Subcutaneous adipose tissue (tissue), 4 donors: ENCODE results near the gene SYP. TPM values are rescaled to one million over a fixed set of nuclear protein-coding genes. Genes with fewer than 3 reads are reported as not detected.

Source experiments
- total RNA-seq, 4 donors: library from RNA; depleted of rRNA; stranded (reverse); fragments of >200 nt; gene quantifications; one replicate each; pipeline ENCODE4 v1.1.0, GENCODE V29; 2016
- TF ChIP-seq, protein P1 (sequence below): fragments of 450-650 bp; IDR thresholded peaks from one replicate; pipeline ENCODE4 v1.5.1; 2016; ENCODE audit warnings: low read depth, mild to moderate bottlenecking, control low read depth, antibody characterized with exemption, moderate library complexity

SYP gene
- total RNA-seq, 4 donors from 2014 or later: 0.16 to 2.4 (median 0.91) TPM

DNA sequence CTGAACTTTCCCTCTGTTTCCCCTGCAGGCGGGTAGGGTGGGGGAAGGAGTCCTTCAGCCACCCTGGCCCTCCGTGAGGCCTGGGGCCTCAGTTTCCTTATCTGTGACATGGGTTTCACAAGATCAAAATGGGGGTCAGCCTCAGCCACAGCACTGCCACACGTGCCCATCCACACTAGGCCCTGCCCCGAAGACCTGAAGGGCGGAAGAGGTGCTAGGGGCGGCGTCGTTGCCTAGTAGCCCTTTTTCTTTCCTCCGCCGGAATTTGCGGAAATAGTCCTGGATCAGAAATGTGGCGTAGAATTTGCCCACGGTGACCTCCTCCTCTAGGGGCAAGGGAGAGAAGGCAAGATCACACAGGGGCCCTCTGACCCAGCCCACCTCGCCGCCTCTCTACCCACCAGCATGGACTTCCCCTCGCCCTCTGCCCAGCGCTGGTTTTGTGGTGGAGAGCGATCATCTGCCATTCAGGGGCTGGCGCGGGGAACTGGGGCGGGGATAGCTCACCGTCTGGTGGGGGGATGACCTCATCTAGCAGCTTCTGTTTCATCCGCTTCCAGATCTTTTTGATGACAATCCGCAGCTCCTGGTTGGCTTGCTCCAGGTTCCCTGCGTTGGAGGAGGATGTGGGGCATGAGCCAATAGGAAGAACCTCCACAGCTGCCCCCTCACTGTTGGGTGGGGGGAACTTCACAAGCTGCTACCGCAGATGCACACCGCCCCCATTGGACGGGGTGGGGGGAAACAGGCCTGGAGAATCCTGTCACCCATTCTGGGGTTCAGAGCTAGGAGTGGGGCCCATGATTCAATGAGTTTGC, 9.7 kb upstream of the SYP start:
- TF ChIP-seq, protein P1, sequence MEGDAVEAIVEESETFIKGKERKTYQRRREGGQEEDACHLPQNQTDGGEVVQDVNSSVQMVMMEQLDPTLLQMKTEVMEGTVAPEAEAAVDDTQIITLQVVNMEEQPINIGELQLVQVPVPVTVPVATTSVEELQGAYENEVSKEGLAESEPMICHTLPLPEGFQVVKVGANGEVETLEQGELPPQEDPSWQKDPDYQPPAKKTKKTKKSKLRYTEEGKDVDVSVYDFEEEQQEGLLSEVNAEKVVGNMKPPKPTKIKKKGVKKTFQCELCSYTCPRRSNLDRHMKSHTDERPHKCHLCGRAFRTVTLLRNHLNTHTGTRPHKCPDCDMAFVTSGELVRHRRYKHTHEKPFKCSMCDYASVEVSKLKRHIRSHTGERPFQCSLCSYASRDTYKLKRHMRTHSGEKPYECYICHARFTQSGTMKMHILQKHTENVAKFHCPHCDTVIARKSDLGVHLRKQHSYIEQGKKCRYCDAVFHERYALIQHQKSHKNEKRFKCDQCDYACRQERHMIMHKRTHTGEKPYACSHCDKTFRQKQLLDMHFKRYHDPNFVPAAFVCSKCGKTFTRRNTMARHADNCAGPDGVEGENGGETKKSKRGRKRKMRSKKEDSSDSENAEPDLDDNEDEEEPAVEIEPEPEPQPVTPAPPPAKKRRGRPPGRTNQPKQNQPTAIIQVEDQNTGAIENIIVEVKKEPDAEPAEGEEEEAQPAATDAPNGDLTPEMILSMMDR: no peak

DNA sequence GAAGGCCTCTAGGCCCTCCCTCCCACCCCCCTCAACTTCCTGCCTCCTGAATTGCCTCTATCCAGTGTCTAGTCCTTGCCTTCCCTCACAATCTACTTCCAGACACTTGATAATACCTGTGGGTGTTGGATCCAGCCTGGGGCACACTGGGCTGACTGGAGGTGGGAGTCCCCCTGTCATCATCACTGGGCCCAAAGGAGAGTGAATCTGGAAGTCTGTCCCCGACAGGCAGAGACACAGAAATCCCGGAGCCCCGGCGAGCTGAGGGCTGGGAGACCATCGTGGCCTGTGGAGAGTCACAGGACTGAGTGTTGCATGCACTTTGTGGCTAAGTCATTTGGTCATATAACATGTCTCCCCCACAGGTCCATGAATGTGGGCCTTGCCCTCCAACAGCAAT, 8.4 kb upstream of the SYP start:
- TF ChIP-seq, protein P1: no peak

DNA sequence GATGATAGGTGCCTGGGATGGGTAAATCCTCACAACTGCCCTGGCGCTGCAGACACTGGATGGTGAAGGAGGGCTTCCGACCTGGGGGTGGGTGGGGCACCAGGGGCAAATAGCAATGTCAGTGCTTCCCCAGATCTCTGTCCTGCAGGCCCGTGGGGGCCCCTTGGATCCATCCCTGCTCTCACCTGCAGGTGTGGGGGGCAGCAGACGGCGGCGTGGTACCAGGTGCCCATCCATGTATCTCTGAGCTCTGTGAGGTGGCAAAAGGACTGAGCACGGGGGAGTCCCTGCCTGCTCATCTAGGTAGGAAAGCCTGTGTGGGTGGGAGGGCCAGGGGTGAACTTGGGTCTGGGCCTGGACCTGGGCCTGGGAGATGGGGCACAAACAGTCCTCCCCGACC, 6.5 kb upstream of the SYP start:
- TF ChIP-seq, protein P1: no peak

DNA sequence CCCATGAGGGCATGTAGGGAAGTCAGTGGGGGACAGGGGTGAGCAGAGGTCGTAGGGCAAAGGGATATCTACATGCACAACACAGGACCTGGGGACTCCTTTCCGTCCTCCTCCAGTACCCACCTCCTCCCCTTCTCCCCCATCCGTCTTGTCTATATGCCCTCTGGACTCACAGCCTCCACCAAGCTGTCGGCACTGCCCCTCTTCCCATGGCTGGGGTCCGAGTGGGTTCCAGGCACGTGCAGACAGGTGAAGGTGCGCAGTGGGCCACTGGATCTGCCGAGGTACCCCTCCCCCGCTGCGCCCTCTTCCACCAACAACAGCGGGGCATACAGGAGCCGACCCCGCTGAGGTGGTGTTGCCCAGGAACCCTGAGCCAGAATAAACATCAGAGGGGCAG, 5.5 kb upstream of the SYP start:
- TF ChIP-seq, protein P1: no peak

DNA sequence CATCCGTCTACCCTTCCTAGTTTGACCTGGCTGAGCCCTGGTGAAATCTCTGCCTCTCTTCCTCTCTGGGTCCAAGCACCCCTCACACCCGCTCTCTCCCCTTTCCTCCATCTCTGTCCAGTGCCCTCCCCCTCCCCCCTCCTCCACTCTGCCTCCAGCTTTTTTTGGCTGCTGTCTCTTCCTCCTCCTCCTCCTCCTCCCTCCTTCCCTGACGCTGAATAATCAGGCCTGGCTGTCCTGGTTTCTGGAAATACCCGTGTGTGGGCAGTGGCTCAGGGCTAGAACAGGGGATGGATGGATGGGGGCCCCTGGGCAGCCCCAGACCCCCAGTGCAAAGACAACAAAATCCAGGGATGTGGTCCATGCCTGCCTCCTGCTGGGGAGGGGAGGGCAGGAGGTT, 4.7 kb upstream of the SYP start:
- TF ChIP-seq, protein P1: no peak

DNA sequence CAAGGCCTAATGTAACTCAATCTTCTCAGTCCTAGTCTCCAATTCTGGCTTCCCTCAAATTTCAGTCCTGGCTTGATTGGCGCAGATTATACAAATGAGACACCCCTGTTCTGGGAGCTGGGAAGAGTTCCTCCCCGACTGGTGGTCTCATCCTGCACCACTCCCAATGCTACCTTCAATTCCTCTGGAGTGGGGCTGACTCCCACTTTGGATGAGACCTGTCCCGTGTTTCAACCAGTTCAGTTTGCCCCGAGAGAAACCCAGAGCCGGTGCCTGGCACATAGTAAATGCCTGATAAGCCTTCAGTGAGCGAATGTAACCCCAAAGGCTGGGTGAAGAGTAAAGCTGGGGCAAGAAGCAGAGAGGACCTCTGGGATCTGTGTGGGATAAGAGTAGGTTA, 4.0 kb upstream of the SYP start:
- TF ChIP-seq, protein P1: no peak

DNA sequence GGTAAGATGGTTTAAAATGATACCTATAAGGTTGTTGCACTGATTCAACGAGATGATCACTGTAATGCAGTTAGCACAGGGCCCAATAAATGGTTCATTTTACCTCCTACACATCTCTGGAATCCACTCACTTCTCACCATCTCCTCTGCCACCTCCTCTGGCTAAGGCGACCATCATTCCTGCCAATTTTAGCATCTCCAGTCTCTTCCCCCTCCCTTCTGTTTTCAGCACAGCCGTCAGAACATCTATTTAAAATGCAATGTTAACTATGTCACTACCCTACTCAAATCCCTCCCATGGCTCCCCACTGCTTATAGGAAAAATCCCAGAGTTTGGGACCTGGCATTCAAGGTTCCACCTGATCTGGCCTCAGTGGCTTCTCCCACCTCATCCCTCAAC, 3.5 kb upstream of the SYP start:
- TF ChIP-seq, protein P1: no peak
